GM18499 (cell line): ENCODE measurements around the gene FAM131C.
"Not testable (repeated sequence)": the region's sequence is repeated elsewhere in the genome, so short reads cannot be mapped to it uniquely, and the experiment has no call there.

Source experiments
- ATAC-seq: cut with Tn5 transposase; IDR thresholded peaks from one replicate; pipeline ENCODE4 v1.9.1; 2021; ENCODE audit warnings: moderate number of reproducible peaks; ENCODE audit not compliant: insufficient read depth, unreplicated experiment

Gene FAM131C

GRCh38 chr1:16043521-16043920, 29.9 kb downstream of the FAM131C start, which contains the start of gene CLCNKB:
Gene CLCNKB, plus strand, starts transcription at chr1:16043782. Its CDS starts 711 bp downstream, at chr1:16044493.
- ATAC-seq: no peak

DNA sequence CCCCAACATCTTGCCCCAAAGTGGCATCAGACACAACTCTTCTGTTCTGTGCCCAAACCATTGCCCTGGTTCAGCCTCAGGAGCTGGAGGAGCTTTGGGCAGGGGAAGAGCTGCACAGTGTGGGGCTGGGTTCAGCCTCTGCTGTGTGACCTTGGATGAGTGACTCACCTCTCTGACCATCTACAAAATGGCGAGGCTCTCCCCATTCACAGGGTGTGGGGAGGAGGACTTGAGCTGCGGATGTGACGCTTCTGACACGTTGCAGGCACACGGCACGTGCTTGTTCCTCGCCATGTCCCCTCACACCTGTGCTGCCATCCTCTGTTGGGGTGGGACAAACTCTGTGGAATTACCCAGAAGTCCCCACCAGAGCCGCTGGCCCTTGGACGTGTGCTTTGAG, 30.8 kb downstream of the FAM131C start:
- ATAC-seq: not testable (repeated sequence)

GRCh38 chr1:16042096-16042495, 31.4 kb downstream of the FAM131C start:
- ATAC-seq: no peak

GRCh38 chr1:16041200-16041599, 32.3 kb downstream of the FAM131C start:
- ATAC-seq: no peak

- ATAC-seq: not testable (repeated sequence)
These were observed 33.6 kb downstream of the FAM131C start for GRCh38 chr1:16039871-16040270.

GRCh38 chr1:16038620-16038912, 34.9 kb downstream of the FAM131C start:
- no peak for ATAC-seq

- ATAC-seq: not testable (repeated sequence)
These were observed 37.0 kb downstream of the FAM131C start for GRCh38 chr1:16036461-16036860.

DNA sequence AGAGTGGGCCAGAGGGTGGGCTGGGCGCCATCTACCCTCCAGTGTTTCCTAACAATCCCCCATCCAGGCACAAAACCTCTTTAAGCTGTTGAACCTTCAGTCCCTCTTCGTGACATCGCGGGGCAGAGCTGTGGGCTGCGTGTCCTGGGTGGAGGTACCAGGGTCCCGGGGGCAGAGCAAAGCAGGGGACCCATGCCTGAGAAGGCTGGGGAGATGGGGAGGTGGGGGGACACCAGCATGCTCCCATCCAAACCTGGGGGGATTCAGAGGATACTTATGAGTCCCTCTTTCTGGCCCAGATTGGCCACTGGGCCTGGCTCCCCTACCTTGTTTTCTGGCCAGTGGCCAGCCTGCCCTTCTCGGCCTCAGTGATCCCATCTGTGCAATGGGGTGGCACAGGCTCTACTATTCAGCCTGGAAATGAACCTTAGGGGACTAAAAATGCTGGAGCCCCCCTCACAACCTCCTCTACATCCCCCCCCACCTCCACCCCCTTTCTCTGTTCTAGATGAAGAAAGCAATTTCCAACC, 40.3 kb downstream of the FAM131C start:
- not testable (repeated sequence) for ATAC-seq

- ATAC-seq: no peak
These were observed 40.9 kb downstream of the FAM131C start for GRCh38 chr1:16032388-16033102.

DNA sequence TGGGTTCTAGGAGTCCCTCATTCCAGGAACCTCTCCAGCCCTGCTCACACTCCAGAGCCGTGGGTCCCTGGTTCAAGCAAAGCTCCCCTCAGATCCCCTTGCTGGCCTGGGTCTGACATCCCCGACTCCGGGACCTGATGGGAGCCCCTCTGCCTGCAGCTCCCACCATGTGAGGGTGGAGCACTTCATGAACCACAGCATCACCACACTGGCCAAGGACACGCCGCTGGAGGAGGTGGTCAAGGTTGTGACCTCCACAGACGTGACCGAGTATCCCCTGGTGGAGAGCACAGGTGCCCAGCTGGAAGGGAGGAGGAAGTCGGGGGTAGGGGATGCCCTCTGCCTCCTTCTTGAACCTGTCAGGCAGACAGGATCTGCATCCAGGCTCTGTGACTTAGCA, 41.9 kb downstream of the FAM131C start:
- ATAC-seq: no peak

- ATAC-seq: no peak
These were observed 44.2 kb downstream of the FAM131C start for GRCh38 chr1:16029288-16029687.

GRCh38 chr1:16029003-16029268, 44.5 kb downstream of the FAM131C start:
- ATAC-seq: not testable (repeated sequence)

GRCh38 chr1:16028237-16029002, 45.0 kb downstream of the FAM131C start:
- ATAC-seq: no peak

GRCh38 chr1:16026723-16027484, 46.5 kb downstream of the FAM131C start:
- ATAC-seq: no peak

DNA sequence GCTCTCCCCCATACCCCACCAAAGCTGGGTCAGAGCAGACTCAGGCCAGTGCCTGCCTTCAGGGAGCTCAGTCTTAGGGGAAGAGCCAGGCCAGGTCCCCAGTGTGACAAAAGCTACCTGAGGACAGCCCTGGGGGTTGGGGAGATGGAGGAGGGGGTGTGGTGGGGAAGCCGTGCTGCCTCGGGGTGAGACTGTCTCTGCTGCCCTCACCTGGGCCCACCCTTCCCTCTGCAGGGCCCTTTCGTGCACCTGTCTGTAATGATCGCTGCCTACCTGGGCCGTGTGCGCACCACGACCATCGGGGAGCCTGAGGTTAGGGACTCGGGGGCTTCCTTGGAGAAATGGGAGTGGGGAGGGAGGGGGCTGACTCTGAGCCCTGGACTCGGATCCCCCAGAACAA, 47.1 kb downstream of the FAM131C start:
- not testable (repeated sequence) for ATAC-seq

DNA sequence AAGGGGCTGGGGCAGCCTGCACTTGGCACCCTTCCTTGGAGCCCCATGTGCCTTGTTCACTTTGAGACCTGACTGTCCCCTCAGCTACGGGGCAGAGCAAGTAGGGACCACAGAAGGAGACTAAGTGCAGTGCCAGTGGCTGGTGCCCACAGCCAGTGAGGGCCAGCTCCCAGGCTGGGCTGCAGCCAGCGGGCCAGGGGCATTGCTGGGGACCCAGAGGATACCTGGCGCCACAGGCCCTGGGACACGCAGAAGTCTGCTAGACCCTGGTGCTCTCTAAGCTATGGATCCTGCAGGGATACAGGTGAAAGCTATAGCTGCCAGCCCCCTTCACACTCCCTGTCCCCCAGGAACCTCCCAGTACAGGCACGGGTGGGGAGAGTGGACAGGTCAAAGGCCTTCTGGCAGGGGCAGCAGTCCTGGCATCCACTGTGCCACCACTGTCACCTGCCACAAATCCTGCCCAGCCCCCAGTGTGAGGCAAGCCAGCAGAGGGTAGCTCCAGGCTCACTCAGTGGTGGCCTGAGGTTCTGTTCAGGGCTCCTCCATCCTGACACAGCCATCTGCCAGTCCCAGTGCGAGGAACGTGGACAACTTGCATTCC, 50.3 kb downstream of the FAM131C start:
- ATAC-seq: no peak

DNA sequence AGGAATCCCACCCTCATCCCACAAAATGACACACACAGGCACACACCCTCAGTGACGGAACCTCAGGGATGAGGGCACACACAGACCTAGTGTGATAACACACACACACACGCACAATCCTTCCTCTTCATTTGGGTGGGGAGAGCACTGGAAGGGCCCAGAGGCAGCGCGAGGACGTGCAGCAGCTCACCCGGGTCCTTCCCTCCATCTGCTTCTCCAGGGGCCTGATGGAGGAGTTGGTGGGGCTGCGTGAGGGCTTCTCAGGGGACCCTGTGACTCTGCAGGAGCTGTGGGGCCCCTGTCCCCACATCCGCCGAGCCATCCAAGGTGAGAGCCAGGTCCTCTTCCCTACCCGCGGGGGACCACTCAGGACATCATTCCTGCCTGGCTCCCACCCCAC, 51.1 kb downstream of the FAM131C start:
- ATAC-seq: no peak

GRCh38 chr1:16021681-16022080, 51.8 kb downstream of the FAM131C start, which contains the start of gene CLCNKA:
Gene CLCNKA, plus strand, starts transcription at chr1:16022036. Its CDS starts 584 bp downstream, at chr1:16022620.
- no peak for ATAC-seq

GRCh38 chr1:16020878-16021277, 52.6 kb downstream of the FAM131C start:
- ATAC-seq: not testable (repeated sequence)

DNA sequence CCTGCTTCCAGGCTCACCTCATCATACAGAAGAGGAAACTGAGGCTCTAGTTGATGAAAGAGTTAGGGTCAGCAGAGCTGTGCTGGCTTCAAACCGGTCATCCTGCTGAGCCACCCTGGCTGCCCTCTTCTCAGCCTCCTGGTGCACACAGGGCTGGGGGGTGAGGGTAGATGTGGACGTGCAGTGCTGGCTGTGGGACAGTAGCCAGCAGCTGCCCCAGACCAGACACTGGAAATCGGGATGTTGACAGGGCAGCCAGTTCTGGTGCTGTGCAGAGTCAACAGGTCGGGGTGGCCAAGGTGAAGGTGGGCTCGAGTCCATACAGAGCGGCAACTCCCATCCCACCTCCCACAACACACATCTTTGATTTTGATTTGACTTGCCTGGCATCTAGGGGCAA, 53.1 kb downstream of the FAM131C start:
- ATAC-seq: no peak
